WTC11 (cell line): ENCODE data around the gene GORAB.

Experiments used
- CTCF ChIP-seq: fragments of 200-600 bp; IDR thresholded peaks from 2 replicates; pipeline ENCODE4 v1.8.0; 2022; ENCODE audit warnings: antibody characterized with exemption
- ELF4 ChIP-seq: sonication (generic); formaldehyde crosslinking; IDR thresholded peaks from 2 replicates; pipeline ENCODE4 v1.8.1; 2022; ENCODE audit warnings: low read depth, mild to moderate bottlenecking, moderate library complexity, missing genetic modification reagents
- KAT7 ChIP-seq: sonication (generic); formaldehyde crosslinking; IDR thresholded peaks from 2 replicates; pipeline ENCODE4 v1.8.1; 2023; ENCODE audit warnings: missing genetic modification reagents, mild to moderate bottlenecking, borderline replicate concordance
- MAX ChIP-seq: sonication (generic); formaldehyde crosslinking; IDR thresholded peaks from 2 replicates; pipeline ENCODE4 v1.8.0; 2022; ENCODE audit warnings: mild to moderate bottlenecking, missing genetic modification reagents
- MLX ChIP-seq: sonication (generic); formaldehyde crosslinking; IDR thresholded peaks from 2 replicates; pipeline ENCODE4 v1.8.1; 2023; ENCODE audit warnings: mild to moderate bottlenecking, missing genetic modification reagents, moderate library complexity
- NFYB ChIP-seq: sonication (generic); formaldehyde crosslinking; conservative IDR thresholded peaks from 2 replicates; pipeline ENCODE4 v1.8.0; 2022; ENCODE audit warnings: low read depth, missing genetic modification reagents
- NR2C2 ChIP-seq: sonication (generic); formaldehyde crosslinking; IDR thresholded peaks from 2 replicates; pipeline ENCODE4 v1.8.0; 2022; ENCODE audit warnings: mild to moderate bottlenecking, missing genetic modification reagents
- NR3C1 ChIP-seq: sonication (generic); formaldehyde crosslinking; conservative IDR thresholded peaks from 2 replicates; pipeline ENCODE4 v1.8.1; 2023; ENCODE audit warnings: low read depth, mild to moderate bottlenecking, missing genetic modification reagents
- USF2 ChIP-seq: sonication (generic); formaldehyde crosslinking; IDR thresholded peaks from 2 replicates; pipeline ENCODE4 v1.8.1; 2023; ENCODE audit warnings: mild to moderate bottlenecking, missing genetic modification reagents, moderate library complexity
- ZNF263 ChIP-seq: sonication (generic); formaldehyde crosslinking; IDR thresholded peaks from 2 replicates; pipeline ENCODE4 v1.8.1; 2022; ENCODE audit warnings: low read depth, mild to moderate bottlenecking, moderate library complexity, missing genetic modification reagents
- ZNF512 ChIP-seq: sonication (generic); formaldehyde crosslinking; IDR thresholded peaks from 2 replicates; pipeline ENCODE4 v1.8.1; 2022; ENCODE audit warnings: missing genetic modification reagents, borderline replicate concordance

GRCh38 chr1:170560681-170561285 is 28.8 kb downstream of the GORAB start:
- TF ChIP-seq CTCF (no peak), NFYB (CRISPR knock-in tag) (no peak), NR3C1 (CRISPR knock-in tag) (no peak), USF2 (CRISPR knock-in tag) (no peak), KAT7 (CRISPR knock-in tag) (no peak), ZNF263 (CRISPR knock-in tag) (no peak), MAX (CRISPR knock-in tag) (no peak), MLX (CRISPR knock-in tag) (no peak), ELF4 (CRISPR knock-in tag) (no peak), NR2C2 (CRISPR knock-in tag) (no peak), ZNF512 (no peak)
